Calu3 (cell line): ENCODE measurements around the gene ANGPT4. TPM values are rescaled to one million over a fixed set of nuclear protein-coding genes. Genes with fewer than 3 reads are reported as not detected.

Source experiments
- BruUV-seq: library from RNA; stranded (reverse); fragments of 400-500 nt; replicated peaks from 2 replicates; lab custom pipeline; 2021; lab: Mats Ljungman, UMichigan
- CTCF ChIA-PET: fragments of 300-600 bp; sonication (Branson Sonifier 250); formaldehyde crosslinking; loops from one replicate; lab custom pipeline; 2022; ENCODE audit warnings: antibody characterized with exemption; lab: Charles Lee
- DNase-seq: peaks from one replicate; pipeline ENCODE4 v3.0.0; 2022
- H3K27ac Mint-ChIP-seq: one replicate; pipeline ENCODE4 v1.8.0; 2022; ENCODE audit warnings: mixed read lengths; ENCODE audit not compliant: unreplicated experiment
- H3K27me3 Mint-ChIP-seq: one replicate; pipeline ENCODE4 v1.8.0; 2022; ENCODE audit warnings: mixed read lengths; ENCODE audit not compliant: unreplicated experiment
- H3K36me3 Mint-ChIP-seq: one replicate; pipeline ENCODE4 v1.8.0; 2022; ENCODE audit warnings: mild to moderate bottlenecking, moderate library complexity, mixed read lengths; ENCODE audit not compliant: insufficient read depth, unreplicated experiment
- H3K4me1 Mint-ChIP-seq: one replicate; pipeline ENCODE4 v1.8.0; 2022; ENCODE audit warnings: mild to moderate bottlenecking, low read depth, mixed read lengths; ENCODE audit not compliant: unreplicated experiment
- H3K4me3 Mint-ChIP-seq: one replicate; pipeline ENCODE4 v1.8.0; 2022; ENCODE audit warnings: mild to moderate bottlenecking, low read depth, moderate library complexity, mixed read lengths; ENCODE audit not compliant: unreplicated experiment
- H3K9me3 Mint-ChIP-seq: one replicate; pipeline ENCODE4 v1.8.0; 2022; ENCODE audit warnings: low read depth, mixed read lengths; ENCODE audit not compliant: unreplicated experiment
- CTCF ChIP-seq: fragments of 200-600 bp; IDR thresholded peaks from one replicate; pipeline ENCODE4 v1.8.0; 2022; ENCODE audit warnings: antibody characterized with exemption; ENCODE audit not compliant: unreplicated experiment
- intact Hi-C: fragments of 100-400 bp; cut with micrococcal nuclease; formaldehyde crosslinking; loops from one replicate; pipeline ENCODE4 v1.10.0; 2022; ENCODE audit not compliant: unreplicated experiment
- total RNA-seq: library from RNA; stranded (reverse); gene quantifications from 2 replicates; pipeline ENCODE4 v1.2.3, GENCODE V29; 2022

Gene ANGPT4
- total RNA-seq, 1 experiment from 2014 or later: not detected

GRCh38 chr20:922781-923180 is 6.6 kb upstream of the ANGPT4 start:
- CTCF ChIA-PET: no interaction called here
- H3K27ac Mint-ChIP-seq: no peak overlapping the region
- H3K4me3 Mint-ChIP-seq: no peak overlapping the region
- no peaks in the 10 kb centered on the region for H3K4me1 Mint-ChIP-seq
- H3K9me3 Mint-ChIP-seq: peaks cover 4% of the 10 kb centered on the region
- H3K36me3 Mint-ChIP-seq: no peaks in the 10 kb centered on the region
- peaks cover 51% of the 10 kb centered on the region for H3K27me3 Mint-ChIP-seq
- no TSS peak for BruUV-seq
- no peak for TF ChIP-seq CTCF
- no peak for DNase-seq
- intact Hi-C loops: no loop called here

DNA sequence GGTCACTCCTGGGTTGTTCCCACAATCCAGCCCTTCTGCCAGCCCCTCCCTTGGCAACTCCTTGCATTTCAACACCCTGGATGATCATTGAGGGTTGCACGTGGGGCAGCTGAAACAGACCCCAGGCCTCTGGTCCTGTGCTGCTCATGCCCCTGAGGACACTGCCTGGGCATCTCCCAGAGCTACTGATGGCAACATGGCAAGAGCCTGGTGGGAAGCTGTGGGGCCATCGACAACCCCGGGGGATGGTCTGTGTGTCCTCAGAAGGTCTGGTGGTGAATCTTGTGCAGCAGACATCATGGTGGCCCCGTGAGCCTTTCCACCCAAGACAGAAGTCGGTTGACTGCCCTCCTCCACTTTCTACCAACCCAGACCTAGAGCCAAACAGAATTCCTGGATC is 4.9 kb upstream of the ANGPT4 start:
- H3K4me1 Mint-ChIP-seq: no peaks in the 10 kb centered on the region
- no TSS peak for BruUV-seq
- CTCF ChIA-PET: no interaction called here

GRCh38 chr20:920311-920710 is 4.2 kb upstream of the ANGPT4 start:
- intact Hi-C loops: no loop called here
- TF ChIP-seq CTCF: no peak
- H3K9me3 Mint-ChIP-seq: peaks cover 4% of the 10 kb centered on the region
- no peaks in the 10 kb centered on the region for H3K4me1 Mint-ChIP-seq
- H3K27ac Mint-ChIP-seq: no peak overlapping the region
- no TSS peak for BruUV-seq
- CTCF ChIA-PET: no interaction called here
- DNase-seq: no peak
- no peak overlapping the region for H3K4me3 Mint-ChIP-seq
- no peaks in the 10 kb centered on the region for H3K36me3 Mint-ChIP-seq
- H3K27me3 Mint-ChIP-seq: peaks cover 48% of the 10 kb centered on the region

More for the DNA sequence above, 4.9 kb upstream of the ANGPT4 start:
- TF ChIP-seq CTCF: no peak
- Mint-ChIP-seq H3K4me3 (no peak overlapping the region), H3K36me3 (no peaks in the 10 kb centered on the region), H3K9me3 (peaks cover 4% of the 10 kb centered on the region), H3K27me3 (peaks cover 48% of the 10 kb centered on the region), H3K27ac (no peak overlapping the region)
- no peak for DNase-seq
- intact Hi-C loops: no loop called here

- Mint-ChIP-seq H3K9me3 (peaks cover 4% of the 10 kb centered on the region), H3K36me3 (no peaks in the 10 kb centered on the region), H3K4me3 (no peak overlapping the region), H3K27ac (no peak overlapping the region), H3K4me1 (no peaks in the 10 kb centered on the region), H3K27me3 (peaks cover 53% of the 10 kb centered on the region)
- CTCF ChIA-PET: no interaction called here
- DNase-seq: no peak
- BruUV-seq: no TSS peak
- intact Hi-C loops: no loop called here
- TF ChIP-seq CTCF: no peak
Measured at GRCh38 chr20:919491-919916, 3.4 kb upstream of the ANGPT4 start.

DNA sequence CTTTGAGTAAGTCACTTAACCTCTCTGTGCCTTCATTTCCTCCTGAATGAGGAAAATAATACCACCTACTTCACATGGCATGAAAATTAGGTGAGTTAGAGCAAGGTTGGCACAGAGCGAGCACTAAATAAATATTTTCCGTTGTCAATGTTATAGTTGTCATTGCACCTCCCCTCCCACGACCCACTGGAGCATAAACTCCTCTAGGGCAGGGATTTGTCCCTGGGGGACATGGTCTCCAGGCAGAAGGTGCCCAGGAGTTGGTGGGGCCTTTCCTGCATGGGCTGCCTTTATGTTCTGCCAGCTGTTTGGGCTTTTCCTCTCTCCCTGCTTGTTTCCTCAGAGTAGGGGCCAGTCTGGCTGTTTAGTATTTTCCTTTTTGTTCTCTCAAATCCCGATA is 1.3 kb upstream of the ANGPT4 start:
- no peak for TF ChIP-seq CTCF
- CTCF ChIA-PET: no interaction called here
- Mint-ChIP-seq H3K9me3 (peaks cover 4% of the 10 kb centered on the region), H3K27ac (no peak overlapping the region), H3K36me3 (no peaks in the 10 kb centered on the region), H3K27me3 (peaks cover 74% of the 10 kb centered on the region), H3K4me3 (no peak overlapping the region), H3K4me1 (no peaks in the 10 kb centered on the region)
- BruUV-seq: no TSS peak
- intact Hi-C loops: no loop called here
- no peak for DNase-seq
